H9 (cell line): ENCODE measurements around the gene TICRR. TPM values are rescaled to one million over a fixed set of nuclear protein-coding genes. Genes with fewer than 3 reads are reported as not detected.

ENCODE experiments used
- DNase-seq: peaks from one replicate; pipeline ENCODE4 v3.0.0-alpha.2; 2017
- H2AFZ ChIP-seq: one replicate; pipeline ENCODE4 v1.6.1; 2013; ENCODE audit warnings: mild to moderate bottlenecking, low read length, control low read depth, moderate library complexity
- H2AK5ac ChIP-seq: 2 replicates; pipeline ENCODE4 v1.6.1; 2013; ENCODE audit warnings: low read length, control low read depth, mixed read lengths; ENCODE audit not compliant: insufficient read length
- H2BK120ac ChIP-seq: one replicate; pipeline ENCODE4 v1.6.1; 2013; ENCODE audit warnings: low read depth, mild to moderate bottlenecking, low read length, control low read depth, inconsistent platforms; ENCODE audit not compliant: poor library complexity, severe bottlenecking
- H2BK12ac ChIP-seq: 2 replicates; pipeline ENCODE4 v1.6.1; 2013; ENCODE audit warnings: low read length, control low read depth, mixed read lengths, low read depth; ENCODE audit not compliant: insufficient read length
- H2BK15ac ChIP-seq: 2 replicates; pipeline ENCODE4 v1.6.1; 2013; ENCODE audit warnings: low read depth, low read length, control low read depth
- H2BK20ac ChIP-seq: one replicate; pipeline ENCODE4 v1.6.1; 2013; ENCODE audit warnings: low read depth, mild to moderate bottlenecking, low read length, control low read depth, inconsistent platforms; ENCODE audit not compliant: poor library complexity, severe bottlenecking
- H2BK5ac ChIP-seq: 2 replicates; pipeline ENCODE4 v1.6.1; 2013; ENCODE audit warnings: low read length, control low read depth, mixed read lengths; ENCODE audit not compliant: insufficient read length
- H3K14ac ChIP-seq: 2 replicates; pipeline ENCODE4 v1.6.1; 2013; ENCODE audit warnings: low read length, control low read depth; ENCODE audit not compliant: insufficient read depth
- H3K18ac ChIP-seq: 2 replicates; pipeline ENCODE4 v1.6.1; 2013; ENCODE audit warnings: low read depth, mild to moderate bottlenecking, mixed read lengths, low read length, control low read depth; ENCODE audit not compliant: insufficient read length
- H3K23ac ChIP-seq: 2 replicates; pipeline ENCODE4 v1.6.1; 2013; ENCODE audit warnings: low read length, control low read depth, mixed read lengths, low read depth; ENCODE audit not compliant: insufficient read length
- H3K23me2 ChIP-seq: 2 replicates; pipeline ENCODE4 v1.6.1; 2013; ENCODE audit warnings: low read depth, mild to moderate bottlenecking, mixed read lengths, low read length, control low read depth; ENCODE audit not compliant: insufficient read length, poor library complexity, severe bottlenecking
- H3K27ac ChIP-seq: 2 replicates; pipeline ENCODE4 v1.5.1; 2013; ENCODE audit warnings: low read length, control low read depth, mixed read lengths, low read depth; ENCODE audit not compliant: insufficient read length
- H3K27me3 ChIP-seq: 2 replicates; pipeline ENCODE4 v1.6.1; 2013; ENCODE audit warnings: low read length, control low read depth, inconsistent platforms; ENCODE audit not compliant: insufficient read depth
- H3K4ac ChIP-seq: 2 replicates; pipeline ENCODE4 v1.6.1; 2013; ENCODE audit warnings: low read depth, mild to moderate bottlenecking, control low read depth, inconsistent platforms, low read length, moderate library complexity
- H3K4me1 ChIP-seq: 2 replicates; pipeline ENCODE4 v1.6.1; 2013; ENCODE audit warnings: low read length, control low read depth, inconsistent platforms; ENCODE audit not compliant: insufficient read depth
- H3K4me2 ChIP-seq: 2 replicates; pipeline ENCODE4 v1.6.1; 2013; ENCODE audit warnings: low read length, control low read depth, mixed read lengths; ENCODE audit not compliant: insufficient read length, insufficient read depth
- H3K56ac ChIP-seq: 2 replicates; pipeline ENCODE4 v1.6.1; 2013; ENCODE audit warnings: low read depth, mild to moderate bottlenecking, mixed read lengths, low read length, control low read depth; ENCODE audit not compliant: insufficient read length
- H3K79me1 ChIP-seq: 2 replicates; pipeline ENCODE4 v1.6.1; 2013; ENCODE audit warnings: low read depth, mild to moderate bottlenecking, moderate library complexity, low read length, control low read depth, inconsistent platforms; ENCODE audit not compliant: insufficient read depth, poor library complexity, severe bottlenecking
- H3K79me2 ChIP-seq: 2 replicates; pipeline ENCODE4 v1.6.1; 2013; ENCODE audit warnings: low read length, control low read depth, inconsistent platforms; ENCODE audit not compliant: insufficient read depth
- H3K9ac ChIP-seq: 2 replicates; pipeline ENCODE4 v1.6.1; 2013; ENCODE audit warnings: low read length, control low read depth, mixed read lengths; ENCODE audit not compliant: insufficient read length; ENCODE audit errors: extremely low read depth
- H3K9me3 ChIP-seq: one replicate; pipeline ENCODE4 v1.6.1; 2013; ENCODE audit warnings: low read depth, low read length, inconsistent platforms; ENCODE audit not compliant: control insufficient read depth
- H3T11ph ChIP-seq: one replicate; pipeline ENCODE4 v1.6.1; 2013; ENCODE audit warnings: mild to moderate bottlenecking, low read length, control low read depth, inconsistent platforms
- H4K20me1 ChIP-seq: one replicate; pipeline ENCODE4 v1.6.1; 2013; ENCODE audit not compliant: control insufficient read depth, insufficient read length, insufficient read depth
- H4K5ac ChIP-seq: 2 replicates; pipeline ENCODE4 v1.6.1; 2013; ENCODE audit warnings: low read depth, mild to moderate bottlenecking, mixed read lengths, low read length, control low read depth; ENCODE audit not compliant: insufficient read length
- H4K8ac ChIP-seq: replicated peaks from 2 replicates; pipeline ENCODE4 v1.6.1; 2013; ENCODE audit warnings: low read length, control low read depth, mixed read lengths, low read depth; ENCODE audit not compliant: insufficient read length
- H4K91ac ChIP-seq: 2 replicates; pipeline ENCODE4 v1.6.1; 2013; ENCODE audit warnings: low read depth, mild to moderate bottlenecking, moderate library complexity, mixed read lengths, low read length, control low read depth; ENCODE audit not compliant: insufficient read length
- H3K27ac Mint-ChIP-seq, 3 experiments: 2 replicates in 2 of 3; 3 replicates in 1 of 3; pipeline ENCODE4 v1.8.0; 2020 to 2021; ENCODE audit warnings: mixed read lengths in 3 of 3, mild to moderate bottlenecking in 1 of 3, moderate library complexity in 1 of 3
- H3K27me3 Mint-ChIP-seq: 2 replicates; pipeline ENCODE4 v1.8.0; 2021; ENCODE audit warnings: low read depth, mild to moderate bottlenecking, moderate library complexity, mixed read lengths
- H3K36me3 Mint-ChIP-seq, 3 experiments: 2 replicates in 2 of 3; 3 replicates in 1 of 3; pipeline ENCODE4 v1.8.0; 2020 to 2021; ENCODE audit warnings: low read depth in 3 of 3, mixed read lengths in 3 of 3; ENCODE audit not compliant: insufficient read depth in 1 of 3
- H3K4me1 Mint-ChIP-seq, 2 experiments: 2 replicates each; pipeline ENCODE4 v1.8.0; 2020; ENCODE audit warnings: mixed read lengths in 2 of 2
- H3K4me3 Mint-ChIP-seq, 2 experiments: 2 replicates in 1 of 2; 3 replicates in 1 of 2; pipeline ENCODE4 v1.8.0; 2020 to 2021; ENCODE audit warnings: mild to moderate bottlenecking in 2 of 2, mixed read lengths in 2 of 2, moderate library complexity in 1 of 2
- H3K9me3 Mint-ChIP-seq, 2 experiments: 2 replicates in 1 of 2; 3 replicates in 1 of 2; pipeline ENCODE4 v1.8.0; 2020; ENCODE audit warnings: mild to moderate bottlenecking in 2 of 2, mixed read lengths in 2 of 2, moderate library complexity in 1 of 2
- WGBS: extraction: QIAGEN DNeasy Blood & Tissue Kit; methylation state at CpG from one replicate; pipeline ENCODE4 v1.1.7; 2013; ENCODE audit warnings: missing lambda C conversion rate, low lambda C conversion rate, mixed read lengths; ENCODE audit not compliant: insufficient read length; ENCODE audit errors: extremely low coverage; 5-methylcytosine and 5-hydroxymethylcytosine counted together
- total RNA-seq: library from RNA; stranded (reverse); gene quantifications from 2 replicates; pipeline ENCODE4 v1.2.1, GENCODE V29; 2021
- TF ChIP-seq, protein P1 (sequence below): fragments of 200-600 bp; sonication (generic); conservative IDR thresholded peaks from 3 replicates; pipeline ENCODE4 v1.8.0; 2021; ENCODE audit warnings: antibody characterized with exemption, mild to moderate bottlenecking

TICRR gene
- total RNA-seq, 1 experiment from 2014 or later, result 26.0 TPM

DNA sequence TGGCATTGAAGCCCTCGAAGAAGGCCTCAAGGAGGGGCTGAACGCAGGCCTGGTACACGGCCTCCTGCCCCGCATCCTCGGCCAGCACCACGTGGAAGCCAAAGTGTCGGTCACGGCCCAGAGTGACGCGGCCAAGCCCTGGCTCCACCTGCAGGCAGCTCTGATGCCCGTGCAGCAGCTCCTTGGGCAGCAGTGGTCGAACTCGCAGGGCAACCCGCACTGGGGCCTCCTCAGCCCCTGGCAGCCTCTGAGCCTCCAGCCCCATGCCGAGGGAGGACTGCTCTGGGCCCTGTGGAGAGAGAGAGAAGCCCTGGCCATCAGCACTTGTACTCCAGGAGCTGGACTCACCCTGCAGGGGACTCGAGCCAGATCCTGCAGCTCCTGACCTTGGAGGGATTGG, 77.4 kb downstream of the TICRR start:
- H2AK5ac ChIP-seq, result no peak overlapping the region
- DNase-seq, result no peak
- no peak overlapping the region for H3K18ac ChIP-seq
- no peak overlapping the region for H3K27ac ChIP-seq
- H3K56ac ChIP-seq, result no peak overlapping the region
- no peak overlapping the region for H4K8ac ChIP-seq
- H3K79me1 ChIP-seq, result no peaks in the 10 kb centered on the region
- H3K4me2 ChIP-seq, result no peak overlapping the region
- H3K9me3 ChIP-seq, result no peaks in the 10 kb centered on the region
- Mint-ChIP-seq H3K27me3 (peaks cover 8% of the 10 kb centered on the region), H3K36me3 (peaks cover 14 to 30% (median 21%) of the 10 kb centered on the region in 3 experiments), H3K4me1 (peaks cover 6 to 12% of the 10 kb centered on the region in 2 experiments), H3K27ac (no peak overlapping the region), H3K9me3 (no peaks in the 10 kb centered on the region), H3K4me3 (no peak overlapping the region; a peak in 1 of 5 replicates)
- peaks cover 6% of the 10 kb centered on the region for H3K23me2 ChIP-seq
- no peak overlapping the region for H4K5ac ChIP-seq
- no peak overlapping the region for H4K91ac ChIP-seq
- no peak overlapping the region for H3T11ph ChIP-seq
- TF ChIP-seq, protein P1, sequence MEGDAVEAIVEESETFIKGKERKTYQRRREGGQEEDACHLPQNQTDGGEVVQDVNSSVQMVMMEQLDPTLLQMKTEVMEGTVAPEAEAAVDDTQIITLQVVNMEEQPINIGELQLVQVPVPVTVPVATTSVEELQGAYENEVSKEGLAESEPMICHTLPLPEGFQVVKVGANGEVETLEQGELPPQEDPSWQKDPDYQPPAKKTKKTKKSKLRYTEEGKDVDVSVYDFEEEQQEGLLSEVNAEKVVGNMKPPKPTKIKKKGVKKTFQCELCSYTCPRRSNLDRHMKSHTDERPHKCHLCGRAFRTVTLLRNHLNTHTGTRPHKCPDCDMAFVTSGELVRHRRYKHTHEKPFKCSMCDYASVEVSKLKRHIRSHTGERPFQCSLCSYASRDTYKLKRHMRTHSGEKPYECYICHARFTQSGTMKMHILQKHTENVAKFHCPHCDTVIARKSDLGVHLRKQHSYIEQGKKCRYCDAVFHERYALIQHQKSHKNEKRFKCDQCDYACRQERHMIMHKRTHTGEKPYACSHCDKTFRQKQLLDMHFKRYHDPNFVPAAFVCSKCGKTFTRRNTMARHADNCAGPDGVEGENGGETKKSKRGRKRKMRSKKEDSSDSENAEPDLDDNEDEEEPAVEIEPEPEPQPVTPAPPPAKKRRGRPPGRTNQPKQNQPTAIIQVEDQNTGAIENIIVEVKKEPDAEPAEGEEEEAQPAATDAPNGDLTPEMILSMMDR, result no peak
- no peaks in the 10 kb centered on the region for H3K4me1 ChIP-seq
- no peak overlapping the region for H2BK5ac ChIP-seq
- H3K27me3 ChIP-seq, result no peaks in the 10 kb centered on the region
- H2AFZ ChIP-seq, result no peak overlapping the region
- no peak overlapping the region for H2BK12ac ChIP-seq
- no peak overlapping the region for H3K14ac ChIP-seq
- H2BK15ac ChIP-seq, result no peak overlapping the region
- H3K9ac ChIP-seq, result no peak overlapping the region
- no peaks in the 10 kb centered on the region for H4K20me1 ChIP-seq
- H3K4ac ChIP-seq, result no peak overlapping the region
- H2BK20ac ChIP-seq, result no peak overlapping the region
- no CpG with 5 or more reads among the region's 16 CpGs for WGBS
- H3K23ac ChIP-seq, result no peak overlapping the region
- H2BK120ac ChIP-seq, result no peak overlapping the region
- no peaks in the 10 kb centered on the region; the same call in 1 of the 2 replicates for H3K79me2 ChIP-seq
